Mucosa of descending colon (tissue), 3 donors: Measurements from ENCODE around the gene ERVMER34-1. TPM values are rescaled to one million over a fixed set of nuclear protein-coding genes. Genes with fewer than 3 reads are reported as not detected.

ENCODE experiments used
- ATAC-seq: fragments of 200-7000 bp; cut with Tn5 transposase; one replicate; pipeline ENCODE4 v1.9.1; 2020; ENCODE audit warnings: mild to moderate bottlenecking, moderate library complexity
- DNase-seq, 3 donors: peaks; one replicate each; pipeline ENCODE4 v3.0.0-alpha.2; 2020
- H3K36me3 ChIP-seq: fragments of 200-600 bp; one replicate; pipeline ENCODE4 v1.8.0; 2021; ENCODE audit warnings: low read depth, mild to moderate bottlenecking
- H3K4me1 ChIP-seq: fragments of 200-600 bp; one replicate; pipeline ENCODE4 v1.8.0; 2021; ENCODE audit warnings: low read depth, mild to moderate bottlenecking
- H3K4me3 ChIP-seq: fragments of 200-600 bp; one replicate; pipeline ENCODE4 v1.8.0; 2021; ENCODE audit warnings: mild to moderate bottlenecking
- H3K9me3 ChIP-seq: fragments of 200-600 bp; one replicate; pipeline ENCODE4 v1.8.0; 2021; ENCODE audit warnings: mild to moderate bottlenecking
- CTCF ChIP-seq: fragments of 200-600 bp; IDR thresholded peaks from one replicate; pipeline ENCODE4 v1.8.0; 2022; ENCODE audit warnings: antibody characterized with exemption, mild to moderate bottlenecking
- intact Hi-C, 2 donors: fragments of 100-400 bp; cut with DNase I in 1 of 2; cut with micrococcal nuclease in 1 of 2; formaldehyde crosslinking; loops; one replicate each; pipeline versions ENCODE4 v1.11.0 to v1.11.1; 2022; cut with DNase I, micrococcal nuclease
- total RNA-seq, 3 donors: library from RNA; stranded (reverse); fragmentation: NEBNext Ultra II Directional in 2 of 3; extraction: Animal tissue kit (Norgen Biotek cat#: 25700) in 2 of 3; gene quantifications; one replicate each; pipeline versions ENCODE4 v1.2.1 to v1.2.4, GENCODE V29; 2021 to 2023
- donor health status: DM: no; HTN: no; CAD: no; lungs with moderate emphysema.
- donor health status: DM: no; HTN: no; CAD: no.
- donor health status: DM: no; HTN: yes; CAD: no.

ERVMER34-1 gene
- total RNA-seq, 3 donors from 2014 or later = 0.24 to 0.70 (median 0.58) TPM

GRCh38 chr4:52716364-52717151, 34.7 kb downstream of the ERVMER34-1 start:
- intact Hi-C loops = no loop called here
- no peak for TF ChIP-seq CTCF
- DNase-seq (no peak), ATAC-seq (no peak)
- H3K36me3 ChIP-seq = no peaks in the 10 kb centered on the region
- H3K9me3 ChIP-seq = no peaks in the 10 kb centered on the region
- peaks cover 18% of the 10 kb centered on the region for H3K4me1 ChIP-seq
- no peak overlapping the region for H3K4me3 ChIP-seq

GRCh38 chr4:52715914-52716313, 35.3 kb downstream of the ERVMER34-1 start:
- peaks cover 23% of the 10 kb centered on the region for H3K4me1 ChIP-seq
- intact Hi-C loops = no loop called here
- H3K9me3 ChIP-seq = no peaks in the 10 kb centered on the region
- ATAC-seq (no peak), DNase-seq (no peak)
- H3K36me3 ChIP-seq = no peaks in the 10 kb centered on the region
- TF ChIP-seq CTCF = no peak
- H3K4me3 ChIP-seq = no peak overlapping the region

DNA sequence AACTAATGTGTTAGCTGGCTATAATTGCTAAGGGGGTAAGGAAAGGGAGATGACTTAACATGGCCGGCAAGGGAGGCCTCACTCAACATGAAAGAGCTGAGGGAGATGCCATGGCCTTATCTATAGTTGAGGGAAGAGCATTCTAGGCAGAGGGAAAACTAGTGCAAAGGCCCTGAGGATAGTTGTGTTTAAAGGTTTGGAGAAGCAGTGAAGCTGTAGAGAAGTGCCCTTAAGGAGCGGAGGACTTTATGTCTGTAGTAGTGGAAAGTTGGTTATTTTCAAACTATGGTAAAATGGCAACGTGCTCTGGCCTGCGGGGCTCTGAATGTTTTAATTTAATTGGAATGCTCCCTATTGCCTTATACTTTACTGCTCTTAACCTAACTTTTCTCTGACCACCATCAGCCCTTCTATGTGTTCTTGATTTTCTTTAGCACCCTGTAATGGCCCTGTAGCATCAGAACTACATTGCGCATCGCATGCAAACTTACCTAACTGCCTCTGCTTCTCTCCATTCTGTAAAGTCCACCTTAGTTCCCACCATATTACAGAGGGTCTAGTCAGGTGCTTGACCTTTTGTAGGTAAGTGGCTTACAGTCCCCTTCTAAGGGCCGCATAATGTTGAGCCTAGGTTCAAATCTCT, 35.8 kb downstream of the ERVMER34-1 start:
- ATAC-seq = no peak
- Histone ChIP-seq H3K4me1 (peaks cover 23% of the 10 kb centered on the region), H3K4me3 (no peak overlapping the region), H3K36me3 (no peaks in the 10 kb centered on the region), H3K9me3 (no peaks in the 10 kb centered on the region)
- intact Hi-C loops = no loop called here
- TF ChIP-seq CTCF = no peak
- DNase-seq = no peak

DNA sequence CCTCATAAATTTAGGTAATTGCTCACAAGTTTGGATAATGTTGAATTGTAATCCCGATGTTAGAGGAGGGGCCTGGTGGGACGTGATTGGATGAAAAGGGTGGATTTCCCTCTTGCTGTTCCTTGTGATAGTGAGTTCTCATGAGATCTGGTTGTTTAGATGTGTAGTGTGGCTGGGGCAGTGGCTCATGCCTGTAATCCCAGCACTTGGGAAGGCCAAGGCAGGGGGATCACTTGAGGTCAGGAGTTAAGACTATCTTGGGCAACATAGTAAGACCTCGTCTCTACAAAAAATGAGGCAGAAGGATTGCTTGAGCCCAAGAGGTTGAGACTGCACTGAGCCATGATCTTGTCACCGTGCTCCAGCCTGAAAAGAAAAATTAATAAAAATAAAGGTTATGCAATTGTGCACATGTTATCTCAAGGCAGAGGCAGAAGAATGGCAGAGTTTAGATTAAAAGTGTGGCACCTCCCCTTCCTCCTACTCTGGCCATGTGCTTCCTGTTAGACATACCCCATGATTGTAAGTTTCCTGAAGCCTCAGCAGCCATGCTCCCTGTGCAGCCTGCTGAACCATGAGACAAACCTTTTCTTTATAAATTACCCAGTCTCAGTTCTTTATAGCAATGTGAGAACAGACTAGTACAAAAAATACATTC, 36.5 kb downstream of the ERVMER34-1 start:
- H3K9me3 ChIP-seq = no peaks in the 10 kb centered on the region
- ATAC-seq (no peak), DNase-seq (no peak)
- intact Hi-C loops = no loop called here
- H3K4me3 ChIP-seq = no peak overlapping the region
- peaks cover 23% of the 10 kb centered on the region for H3K4me1 ChIP-seq
- TF ChIP-seq CTCF = no peak
- no peaks in the 10 kb centered on the region for H3K36me3 ChIP-seq

GRCh38 chr4:52713456-52713937, 37.7 kb downstream of the ERVMER34-1 start:
- H3K36me3 ChIP-seq = no peaks in the 10 kb centered on the region
- intact Hi-C loops = no loop called here
- H3K9me3 ChIP-seq = no peaks in the 10 kb centered on the region
- TF ChIP-seq CTCF = no peak
- ATAC-seq = no peak
- peaks cover 23% of the 10 kb centered on the region for H3K4me1 ChIP-seq
- no peak overlapping the region for H3K4me3 ChIP-seq
- DNase-seq = no peak
